OCI-LY3 (cell line): ENCODE measurements around the gene ZNF175.

Experiments used
- H2AFZ ChIP-seq: fragments of 200-600, 300-600 bp; shearing (Covaris generic); 2 replicates; pipeline ENCODE4 v1.6.0; 2014; ENCODE audit warnings: antibody characterized with exemption, low read depth, low read length
- H3K27ac ChIP-seq: fragments of 200-600, 300-600 bp; sonication (generic); 2 replicates; pipeline ENCODE4 v1.5.1; 2014; ENCODE audit warnings: mild to moderate bottlenecking, low read length, moderate library complexity, mixed read lengths
- H3K27me3 ChIP-seq: fragments of 200-600, 300-600 bp; sonication (generic); 2 replicates; pipeline ENCODE4 v1.6.1; 2014; ENCODE audit warnings: low read depth, low read length, mixed read lengths
- H3K36me3 ChIP-seq: fragments of 200-600, 300-600 bp; sonication (generic); replicated peaks from 2 replicates; pipeline ENCODE3; 2014; ENCODE audit warnings: low read depth, low read length, mixed read lengths
- H3K4me1 ChIP-seq: fragments of 300-600, 200-600 bp; sonication (generic); 2 replicates; pipeline ENCODE4 v1.6.1; 2014; ENCODE audit warnings: low read length, mixed read lengths
- H3K4me2 ChIP-seq: fragments of 200-600, 300-600 bp; sonication (generic); 2 replicates; pipeline ENCODE4 v1.6.1; 2014; ENCODE audit warnings: low read length, mixed read lengths
- H3K4me3 ChIP-seq: fragments of 300-600, 200-600 bp; sonication (generic); 2 replicates; pipeline ENCODE4 v1.5.1; 2014; ENCODE audit warnings: antibody characterized with exemption, mild to moderate bottlenecking, low read length, moderate library complexity
- H3K79me2 ChIP-seq: fragments of 300-600, 200-600 bp; shearing (Covaris generic); 2 replicates; pipeline ENCODE4 v1.6.1; 2014; ENCODE audit warnings: mild to moderate bottlenecking, low read length, mixed read lengths
- H3K9ac ChIP-seq: fragments of 300-600, 200-600 bp; shearing (Covaris generic); 2 replicates; pipeline ENCODE4 v1.6.0; 2014; ENCODE audit warnings: mild to moderate bottlenecking, low read length, moderate library complexity
- H3K9me3 ChIP-seq: fragments of 200-600, 300-600 bp; shearing (Covaris generic); 2 replicates; pipeline ENCODE4 v1.6.1; 2014; ENCODE audit warnings: low read length, mixed read lengths; ENCODE audit not compliant: insufficient read depth
- H4K20me1 ChIP-seq: fragments of 200-600, 300-600 bp; sonication (generic); 2 replicates; pipeline ENCODE4 v1.6.1; 2016; ENCODE audit warnings: low read length, mixed read lengths; ENCODE audit not compliant: insufficient read depth
- CTCF ChIP-seq: fragments of 200-600, 300-600 bp; sonication (generic); IDR thresholded peaks from 2 replicates; pipeline ENCODE4 v1.5.1; 2014; ENCODE audit warnings: antibody characterized with exemption, low read length, low read depth
- EZH2phosphoT487 ChIP-seq: fragments of 200-600 bp; shearing (Covaris generic); IDR thresholded peaks from 2 replicates; pipeline ENCODE4 v1.6.1; 2018; ENCODE audit warnings: antibody characterized with exemption, mixed run types, low read depth

The ZNF175 gene

GRCh38 chr19:51586799-51587198 is 15.7 kb downstream of the ZNF175 start:
- no peak overlapping the region for H3K9ac ChIP-seq
- no peak overlapping the region for H3K4me2 ChIP-seq
- no peaks in the 10 kb centered on the region for H3K4me1 ChIP-seq
- no peak overlapping the region for H2AFZ ChIP-seq
- H3K36me3 ChIP-seq, result peaks cover 65% of the 10 kb centered on the region
- no peak overlapping the region for H3K4me3 ChIP-seq
- no peak for TF ChIP-seq CTCF
- TF ChIP-seq EZH2phosphoT487, result no peak
- peaks cover 8% of the 10 kb centered on the region; the same call in 1 of the 2 replicates for H3K9me3 ChIP-seq
- no peaks in the 10 kb centered on the region for H4K20me1 ChIP-seq
- H3K27me3 ChIP-seq, result no peaks in the 10 kb centered on the region
- H3K27ac ChIP-seq, result no peak overlapping the region
- no peaks in the 10 kb centered on the region for H3K79me2 ChIP-seq

- Histone ChIP-seq H3K27ac (no peak overlapping the region), H3K9me3 (peaks cover 8% of the 10 kb centered on the region; the same call in 1 of the 2 replicates), H3K4me3 (no peak overlapping the region), H3K36me3 (peaks cover 61% of the 10 kb centered on the region), H3K27me3 (no peaks in the 10 kb centered on the region), H3K4me1 (no peaks in the 10 kb centered on the region), H2AFZ (no peak overlapping the region), H3K9ac (no peak overlapping the region), H3K4me2 (no peak overlapping the region), H3K79me2 (no peaks in the 10 kb centered on the region), H4K20me1 (no peaks in the 10 kb centered on the region)
- TF ChIP-seq EZH2phosphoT487, result no peak
- no peak for TF ChIP-seq CTCF
These were observed 16.4 kb downstream of the ZNF175 start for GRCh38 chr19:51587264-51588191.

GRCh38 chr19:51589511-51589910 is 18.4 kb downstream of the ZNF175 start:
- Histone ChIP-seq H3K79me2 (no peaks in the 10 kb centered on the region), H3K27me3 (no peaks in the 10 kb centered on the region), H4K20me1 (no peaks in the 10 kb centered on the region), H3K9me3 (peaks cover 8% of the 10 kb centered on the region; the same call in 1 of the 2 replicates), H3K36me3 (peaks cover 43% of the 10 kb centered on the region), H3K9ac (no peak overlapping the region), H3K4me1 (peaks cover 5% of the 10 kb centered on the region; the same call in 1 of the 2 replicates), H3K4me3 (no peak overlapping the region), H3K4me2 (no peak overlapping the region), H3K27ac (no peak overlapping the region), H2AFZ (no peak overlapping the region)
- TF ChIP-seq EZH2phosphoT487 (no peak), CTCF (no peak)

- peaks cover 8% of the 10 kb centered on the region; the same call in 1 of the 2 replicates for H3K9me3 ChIP-seq
- no peak overlapping the region for H3K9ac ChIP-seq
- no peak overlapping the region for H3K4me3 ChIP-seq
- no peaks in the 10 kb centered on the region for H3K79me2 ChIP-seq
- H4K20me1 ChIP-seq, result no peaks in the 10 kb centered on the region
- H3K27me3 ChIP-seq, result no peaks in the 10 kb centered on the region
- no peak overlapping the region for H2AFZ ChIP-seq
- no peak overlapping the region for H3K4me2 ChIP-seq
- H3K27ac ChIP-seq, result no peak overlapping the region
- peaks cover 34% of the 10 kb centered on the region for H3K36me3 ChIP-seq
- H3K4me1 ChIP-seq, result peaks cover 12% of the 10 kb centered on the region
- no peak for TF ChIP-seq CTCF
- TF ChIP-seq EZH2phosphoT487, result no peak
These were observed 19.4 kb downstream of the ZNF175 start for GRCh38 chr19:51590441-51590840.
